K562 (cell line): Measurements from ENCODE around the gene HYOU1. TPM values are rescaled to one million over a fixed set of nuclear protein-coding genes. Genes with fewer than 3 reads are reported as not detected.

Experiments used
- ATAC-seq: fragments of 200-7000 bp; cut with Tn5 transposase; 3 replicates; pipeline ENCODE4 v1.9.1; 2020; ENCODE audit warnings: moderate library complexity
- BruUV-seq: library from RNA; stranded (reverse); fragments of 400-500 nt; replicated peaks from 2 replicates; lab custom pipeline; 2021; lab: Mats Ljungman, UMichigan
- CTCF ChIA-PET: fragments of 300-600 bp; formaldehyde crosslinking; extraction: SDS; loops from one replicate; lab custom pipeline; 2021; ENCODE audit warnings: low intra/inter-chr PET ratio; lab: Yijun Ruan, JAX
- POLR2A ChIA-PET: fragments of 300-600, 350-650 bp; sonication (Branson Sonifier 250); formaldehyde crosslinking; extraction: SDS; loops from one replicate; lab custom pipeline; 2021; ENCODE audit warnings: antibody characterized with exemption, inconsistent platforms; lab: Yijun Ruan, JAX
- DNase-seq, 4 experiments: peaks; one replicate each; pipeline versions ENCODE4 v3.0.0 to v3.0.0-alpha.2; 2011 to 2018; ENCODE audit warnings: low spot score in 3 of 4, mixed read lengths in 3 of 4; ENCODE audit errors: extremely low read depth in 1 of 4
- FAIRE-seq: peaks from 2 replicates; lab custom pipeline; 2011; peaks lifted over from hg19 to GRCh38; lab: Jason Lieb, UNC
- H2AFZ ChIP-seq: 2 replicates; pipeline ENCODE4 v1.6.0; 2011; ENCODE audit warnings: low read depth, low read length, control low read depth, inconsistent platforms
- H3K27ac ChIP-seq: fragments of 200-600 bp; 3 replicates; pipeline ENCODE4 v1.8.0; 2011; ENCODE audit warnings: low read depth, mild to moderate bottlenecking, control low read depth, inconsistent platforms, low read length, moderate library complexity, mixed read lengths; ENCODE audit errors: extremely low read depth
- H3K27me3 ChIP-seq, 2 experiments: fragments of 300-600 bp in 1 of 2; 2 replicates in 1 of 2; 3 replicates in 1 of 2; pipeline versions ENCODE4 v1.6.0 to v1.8.0; 2011; ENCODE audit warnings: inconsistent platforms in 2 of 2, low read length in 2 of 2, mild to moderate bottlenecking in 1 of 2, mixed read lengths in 1 of 2, moderate library complexity in 1 of 2; ENCODE audit not compliant: control insufficient read depth in 2 of 2, insufficient read depth in 2 of 2
- H3K36me3 ChIP-seq: fragments of 300-600 bp; 3 replicates; pipeline ENCODE4 v1.8.0; 2011; ENCODE audit warnings: mild to moderate bottlenecking, low read length, inconsistent platforms; ENCODE audit not compliant: control insufficient read depth, insufficient read depth
- H3K4me1 ChIP-seq, 2 experiments: fragments of 200-600 bp in 1 of 2; replicated peaks in 1 of 2; 2 replicates in 1 of 2; 3 replicates in 1 of 2; pipeline versions ENCODE4 v1.5.1 to v1.8.0; 2011; ENCODE audit warnings: inconsistent platforms in 2 of 2, low read length in 2 of 2, mild to moderate bottlenecking in 1 of 2, mixed read lengths in 1 of 2, moderate library complexity in 1 of 2; ENCODE audit not compliant: control insufficient read depth in 2 of 2, insufficient read depth in 2 of 2
- H3K4me2 ChIP-seq: 2 replicates; pipeline ENCODE4 v1.6.1; 2011; ENCODE audit warnings: low read length, control low read depth, inconsistent platforms, mixed read lengths; ENCODE audit not compliant: insufficient read depth
- H3K4me3 ChIP-seq: fragments of 200-600 bp; sonication (generic), shearing (Covaris generic); 2 replicates; pipeline ENCODE4 v1.5.1; 2016; ENCODE audit warnings: control low read depth, inconsistent platforms
- H3K79me2 ChIP-seq: fragments of 200-600 bp; 3 replicates; pipeline ENCODE4 v1.8.0; 2011; ENCODE audit warnings: low read length, inconsistent platforms; ENCODE audit not compliant: control insufficient read depth, insufficient read depth
- H3K9ac ChIP-seq, 2 experiments: 2 replicates each; pipeline versions ENCODE4 v1.6.0 to v1.6.1; 2011; ENCODE audit warnings: low read depth in 2 of 2, low read length in 2 of 2, control low read depth in 1 of 2, inconsistent platforms in 1 of 2, mild to moderate bottlenecking in 1 of 2, mixed read lengths in 1 of 2; ENCODE audit not compliant: insufficient read depth in 1 of 2
- H3K9me1 ChIP-seq: one replicate; pipeline ENCODE4 v1.6.0; 2011; ENCODE audit warnings: inconsistent platforms, mild to moderate bottlenecking, low read length, moderate library complexity; ENCODE audit not compliant: control insufficient read depth, insufficient read depth
- H3K9me3 ChIP-seq: replicated peaks from 2 replicates; pipeline ENCODE4 v1.5.1; 2011; ENCODE audit warnings: low read depth, low read length, inconsistent platforms; ENCODE audit not compliant: control insufficient read depth, insufficient read depth
- H4K20me1 ChIP-seq: replicated peaks from 2 replicates; pipeline ENCODE4 v1.6.1; 2011; ENCODE audit warnings: low read length, inconsistent platforms, mixed read lengths; ENCODE audit not compliant: control insufficient read depth, insufficient read depth
- CHD4 ChIP-seq: fragments of 200-600 bp; sonication (generic); IDR thresholded peaks from 3 replicates; pipeline ENCODE4 v1.6.1; 2012; ENCODE audit warnings: low read depth, mild to moderate bottlenecking, mixed read lengths, low read length, inconsistent platforms; ENCODE audit not compliant: insufficient read depth, insufficient replicate concordance, poor library complexity, severe bottlenecking
- DPF2 ChIP-seq: fragments of 450-650 bp; IDR thresholded peaks from 2 replicates; pipeline ENCODE4 v1.6.1; 2016
- E2F5 ChIP-seq: sonication (generic); formaldehyde crosslinking; IDR thresholded peaks from 2 replicates; pipeline ENCODE4 v1.8.0; 2022; ENCODE audit warnings: mild to moderate bottlenecking, missing genetic modification reagents
- EHMT2 ChIP-seq: fragments of 450-650 bp; IDR thresholded peaks from 2 replicates; pipeline ENCODE4 v1.6.1; 2018; ENCODE audit warnings: antibody characterized with exemption
- MAFK ChIP-seq: IDR thresholded peaks from 2 replicates; pipeline ENCODE4 v1.6.1; 2011; ENCODE audit warnings: low read length, improper control_type of control experiment
- PHTF2 ChIP-seq: fragments of 250-450 bp; sonication (Bioruptor Pico); IDR thresholded peaks from 2 replicates; pipeline ENCODE4 v1.5.0; 2021; ENCODE audit warnings: mild to moderate bottlenecking
- ZNF134 ChIP-seq: fragments of 250-450 bp; sonication (Bioruptor Pico); conservative IDR thresholded peaks from 2 replicates; pipeline ENCODE4 v1.4.0; 2020
- ZNF197 ChIP-seq: fragments of 200-800 bp; sonication (Bioruptor generic); IDR thresholded peaks from 2 replicates; pipeline ENCODE4 v1.6.1; 2016; ENCODE audit warnings: low read depth, missing genetic modification characterization, missing compliant biosample characterization
- ZNF512 ChIP-seq: IDR thresholded peaks from 2 replicates; pipeline ENCODE4 v1.6.1; 2016; ENCODE audit warnings: missing genetic modification characterization, missing compliant biosample characterization
- ZNF76 ChIP-seq: fragments of 250-450 bp; sonication (Bioruptor Pico); IDR thresholded peaks from 2 replicates; pipeline ENCODE4 v1.4.0; 2020; ENCODE audit warnings: mild to moderate bottlenecking, moderate library complexity, borderline replicate concordance
- WGBS: fragments of 100-300 bp; shearing (Covaris generic); methylation state at CpG from one replicate; pipeline ENCODE4 v1.1.6; 2016; ENCODE audit warnings: low coverage, mixed read lengths; ENCODE audit not compliant: insufficient coverage; ENCODE audit errors: missing lambda C conversion rate; 5-methylcytosine and 5-hydroxymethylcytosine counted together
- in situ Hi-C: fragments of 300-500 bp; cut with MboI; formaldehyde crosslinking; loops from 4 replicates; pipeline ENCODE4 v1.15.0; 2018; ENCODE audit warnings: inconsistent platforms, mixed read lengths
- intact Hi-C: fragments of 100-400 bp; cut with micrococcal nuclease; formaldehyde crosslinking; loops from 2 replicates; pipeline ENCODE4 v1.14.2; 2022
- polyA plus RNA-seq, 8 experiments: library from polyadenylated mRNA; depleted of rRNA in 4 of 8; stranded (reverse) in 5 of 8; unstranded in 3 of 8; fragments of >200 nt; fragmentation: Nextera tagmentation in 2 of 8; fragmentation: Illumina TruSeq in 1 of 8; extraction: Ambion mirVana in 2 of 8; extraction: Trizol in 1 of 8; gene quantifications; 2 replicates each; pipeline versions ENCODE4 v1.2.1 to v1.2.3, GENCODE V29; 2011 to 2014; ENCODE audit warnings: inconsistent platforms in 1 of 8, missing spikeins in 1 of 8
- total RNA-seq, 7 experiments: library from RNA; depleted of rRNA in 6 of 7; stranded (reverse); fragments of >200 nt in 6 of 7; fragmentation: Illumina TruSeq in 2 of 7; extraction: Trizol in 2 of 7; gene quantifications; 2 replicates each; pipeline versions ENCODE4 v1.2.1 to v1.2.3, GENCODE V29; 2011 to 2021; ENCODE audit warnings: low replicate concordance in 1 of 7

HYOU1 gene
- total and polyA plus RNA-seq, 9 of the 15 experiments (the other 6 are each of a cell fraction or from before 2014, with no cell fraction given), result 19.5 to 197 (median 128) TPM

DNA sequence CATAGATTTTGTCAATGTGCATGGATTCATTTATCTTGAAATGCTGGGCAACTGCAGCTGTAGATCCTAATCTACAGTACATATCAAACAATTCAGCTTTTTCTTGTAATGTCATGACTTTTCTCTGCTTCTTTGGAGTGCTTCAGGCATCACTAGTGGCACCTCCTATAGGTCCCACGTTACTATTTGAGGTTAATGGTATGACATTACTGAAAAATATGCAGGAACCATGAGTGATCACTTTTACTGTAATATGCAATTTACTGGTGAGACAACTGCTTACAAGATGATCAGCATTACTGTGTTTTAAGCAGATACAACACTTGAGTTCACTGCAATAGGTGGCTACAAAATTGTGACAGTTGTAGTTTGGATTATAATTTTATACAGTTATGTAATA, 56.1 kb downstream of the HYOU1 start:
- Histone ChIP-seq H3K4me3 (no peak overlapping the region), H3K4me1 (peaks cover 9 to 17% of the 10 kb centered on the region in 2 experiments; a peak in 4 of 5 replicates), H3K9ac (no peak overlapping the region), H4K20me1 (no peaks in the 10 kb centered on the region), H3K9me1 (no peaks in the 10 kb centered on the region), H3K4me2 (no peak overlapping the region)
- ChIA-PET CTCF (no interaction called here), POLR2A (interaction anchor here (0.7 to 2.3 kb wide), 3 partner anchors 11 to 55 kb away, joined by 3 to 12 read pairs (median 7); no protein-coding TSS in a partner anchor)
- WGBS, result 33% methylated on average over 1 of the region's 1 CpG
- FAIRE-seq, result no peak
- 0 out of 2 replicates have a peak, but pooled peaks have one; percentile 5 for TF ChIP-seq MAFK
- no peak for TF ChIP-seq EHMT2
- TF ChIP-seq PHTF2 (CRISPR knock-in tag), result no peak
- no peak for TF ChIP-seq E2F5
- TF ChIP-seq ZNF512 (tag), result no peak
- peak; percentile 29; the same call in 1 of the 2 replicates for TF ChIP-seq DPF2
- no peak for TF ChIP-seq ZNF134 (CRISPR knock-in tag)
- TF ChIP-seq ZNF197 (CRISPR knock-in tag), result no peak
- TF ChIP-seq CHD4, result no peak
- TF ChIP-seq ZNF76, result no peak
- TF ChIP-seq, all 486 proteins: peak for 2
- DNase-seq (peak in 1 of 4 experiments; percentile 0), ATAC-seq (no peak)
- H3K27ac ChIP-seq, result peak overlapping the region; percentile 42; the same call in 1 of the 3 replicates
- intact Hi-C loops, result no loop called here
- H2AFZ ChIP-seq, result no peak overlapping the region
- H3K36me3 ChIP-seq, result peaks cover 43% of the 10 kb centered on the region; the same call in 2 of the 3 replicates
- BruUV-seq, result no TSS peak
- in situ Hi-C loops, result no loop called here
- H3K79me2 ChIP-seq, result peaks cover 32% of the 10 kb centered on the region
- no peaks in the 10 kb centered on the region for H3K9me3 ChIP-seq
- no peaks in the 10 kb centered on the region for H3K27me3 ChIP-seq
